Activated naive CD4-positive, alpha-beta T cell treated with anti-CD3 and anti-CD28 coated beads, Interleukin-2, amount 50 U/mL, for 16 hours (primary cell): ENCODE data around the gene ATP1B3.
"Not testable (repeated sequence)": the region's sequence is repeated elsewhere in the genome, so short reads cannot be mapped to it uniquely, and the experiment has no call there.

Experiments
- DNase-seq: peaks from one replicate; pipeline ENCODE4 v3.0.0-alpha.2; 2020

Gene ATP1B3

GRCh38 chr3:141876381-141876890 lies at the start of gene ATP1B3:
ATP1B3 (plus strand) TSS chr3:141876643; CDS start chr3:141876802, 159 bp downstream.
- peak; percentile 84 for DNase-seq

- DNase-seq, result no peak
Measured at GRCh38 chr3:141828487-141828886, 48.0 kb upstream of the ATP1B3 start.

GRCh38 chr3:141828890-141829289 lies 47.6 kb upstream of the ATP1B3 start:
- DNase-seq, result no peak

- no peak for DNase-seq
Measured at GRCh38 chr3:141830508-141830907, 45.9 kb upstream of the ATP1B3 start.

- no peak for DNase-seq
Measured at GRCh38 chr3:141834292-141834691, 42.2 kb upstream of the ATP1B3 start.

- DNase-seq, result no peak
Measured at GRCh38 chr3:141835557-141836229, 40.8 kb upstream of the ATP1B3 start.

- DNase-seq, result no peak
Measured at GRCh38 chr3:141839389-141839788, 37.1 kb upstream of the ATP1B3 start.

GRCh38 chr3:141840737-141841544 lies 35.5 kb upstream of the ATP1B3 start:
- no peak for DNase-seq

- no peak for DNase-seq
Measured at GRCh38 chr3:141844108-141844507, 32.3 kb upstream of the ATP1B3 start.

GRCh38 chr3:141844812-141845211 lies 31.6 kb upstream of the ATP1B3 start:
- DNase-seq, result no peak

GRCh38 chr3:141845407-141846049 lies 30.9 kb upstream of the ATP1B3 start:
- DNase-seq, result peak; percentile 40

GRCh38 chr3:141846050-141846433 lies 30.4 kb upstream of the ATP1B3 start:
- no peak for DNase-seq

- DNase-seq, result not testable (repeated sequence)
Measured at GRCh38 chr3:141848159-141848748, 28.2 kb upstream of the ATP1B3 start.

- no peak for DNase-seq
Measured at GRCh38 chr3:141849056-141849815, 27.2 kb upstream of the ATP1B3 start.

- no peak for DNase-seq
Measured at GRCh38 chr3:141851411-141851810, 25.0 kb upstream of the ATP1B3 start.

GRCh38 chr3:141853081-141853601 lies 23.3 kb upstream of the ATP1B3 start:
- no peak for DNase-seq

- DNase-seq, result no peak
Measured at GRCh38 chr3:141853629-141854168, 22.7 kb upstream of the ATP1B3 start.

GRCh38 chr3:141854599-141854998 lies 21.8 kb upstream of the ATP1B3 start:
- DNase-seq, result no peak

- DNase-seq, result no peak
Measured at GRCh38 chr3:141858312-141858711, 18.1 kb upstream of the ATP1B3 start.

- DNase-seq, result no peak
Measured at GRCh38 chr3:141859651-141860050, 16.8 kb upstream of the ATP1B3 start.

GRCh38 chr3:141860086-141860669 lies 16.3 kb upstream of the ATP1B3 start:
- DNase-seq, result no peak
